Skeletal muscle satellite cell (primary cell): Measurements from ENCODE around the gene KCTD5.

Source experiments
- H3K27me3 ChIP-seq: 2 replicates; pipeline ENCODE4 v1.7.0; 2013; ENCODE audit warnings: low read length; ENCODE audit not compliant: control insufficient read depth, insufficient read depth
- H3K36me3 ChIP-seq: 2 replicates; pipeline ENCODE4 v1.7.0; 2013; ENCODE audit warnings: mild to moderate bottlenecking, control low read depth, low read length; ENCODE audit not compliant: insufficient read depth
- H3K4me1 ChIP-seq: 2 replicates; pipeline ENCODE4 v1.7.0; 2013; ENCODE audit warnings: low read length; ENCODE audit not compliant: control insufficient read depth, insufficient read depth
- H3K4me2 ChIP-seq: 2 replicates; pipeline ENCODE4 v1.7.0; 2013; ENCODE audit warnings: mild to moderate bottlenecking, low read length
- H3K4me3 ChIP-seq: 2 replicates; pipeline ENCODE4 v1.7.0; 2013; ENCODE audit warnings: low read length
- H3K9ac ChIP-seq: 2 replicates; pipeline ENCODE4 v1.7.0; 2013; ENCODE audit warnings: mild to moderate bottlenecking, low read depth, low read length, moderate library complexity
- H3K9me3 ChIP-seq: replicated peaks from 2 replicates; pipeline ENCODE4 v1.7.0; 2013; ENCODE audit warnings: mild to moderate bottlenecking, control low read depth, low read length

The KCTD5 gene

DNA sequence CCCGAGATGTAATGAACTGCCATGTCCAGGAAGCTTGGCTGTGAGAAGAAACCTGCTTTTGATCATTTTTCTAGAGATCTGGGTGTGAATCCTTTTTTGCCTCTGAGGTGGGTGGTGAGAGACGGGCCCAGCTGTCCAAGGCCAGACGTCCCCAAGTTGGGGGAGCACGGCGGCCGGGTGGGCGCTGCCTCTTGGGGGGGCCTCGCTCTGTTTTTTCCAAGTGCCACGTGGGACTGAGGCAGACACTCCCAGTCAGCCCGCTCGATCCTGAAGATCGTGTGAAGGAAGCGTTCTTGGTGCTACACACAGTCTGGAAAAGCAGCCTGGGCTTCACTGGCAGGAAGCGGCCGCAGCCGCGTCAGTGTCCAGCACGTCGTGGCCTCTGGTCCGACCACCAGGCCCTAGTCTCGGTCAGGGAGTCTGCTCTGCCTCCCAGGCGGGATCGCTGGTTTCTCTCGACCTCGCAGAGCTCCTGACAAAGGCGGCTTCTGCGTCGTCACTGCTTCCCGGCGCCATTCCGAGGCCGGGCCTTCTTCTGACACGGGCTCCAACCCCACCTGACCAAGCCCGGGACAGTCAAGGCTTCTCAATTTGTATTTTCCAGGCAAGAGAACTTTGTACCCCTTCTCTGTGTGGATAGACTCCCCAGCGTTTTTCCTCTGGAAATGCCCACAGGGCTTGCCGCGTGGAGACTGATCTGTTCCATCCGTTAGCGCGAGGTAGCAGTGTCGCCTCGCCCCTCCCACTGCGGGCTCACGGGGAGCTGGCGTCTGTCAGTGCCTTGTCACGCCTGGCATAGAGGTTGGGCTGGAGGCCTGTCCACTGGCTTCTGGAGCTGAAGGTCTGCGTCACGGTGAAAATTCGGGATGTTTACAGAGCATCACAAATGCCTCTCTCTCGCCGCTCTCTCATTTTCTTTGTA is 25.3 kb downstream of the KCTD5 start:
- Histone ChIP-seq H3K9me3 (no peaks in the 10 kb centered on the region), H3K9ac (no peak overlapping the region), H3K4me1 (no peaks in the 10 kb centered on the region), H3K36me3 (peaks cover 54% of the 10 kb centered on the region), H3K4me2 (no peak overlapping the region), H3K27me3 (no peaks in the 10 kb centered on the region), H3K4me3 (no peak overlapping the region)

- no peak overlapping the region for H3K4me3 ChIP-seq
- H3K9me3 ChIP-seq, result no peaks in the 10 kb centered on the region
- H3K4me2 ChIP-seq, result no peak overlapping the region
- no peaks in the 10 kb centered on the region for H3K27me3 ChIP-seq
- H3K4me1 ChIP-seq, result no peaks in the 10 kb centered on the region
- peaks cover 48% of the 10 kb centered on the region for H3K36me3 ChIP-seq
- H3K9ac ChIP-seq, result no peak overlapping the region
Measured at GRCh38 chr16:2708290-2708639, 25.9 kb downstream of the KCTD5 start.

- H3K4me3 ChIP-seq, result no peak overlapping the region
- no peak overlapping the region for H3K9ac ChIP-seq
- H3K9me3 ChIP-seq, result no peaks in the 10 kb centered on the region
- H3K27me3 ChIP-seq, result no peaks in the 10 kb centered on the region
- peaks cover 40% of the 10 kb centered on the region for H3K36me3 ChIP-seq
- no peaks in the 10 kb centered on the region for H3K4me1 ChIP-seq
- no peak overlapping the region for H3K4me2 ChIP-seq
Measured at GRCh38 chr16:2708955-2709587, 26.7 kb downstream of the KCTD5 start.

DNA sequence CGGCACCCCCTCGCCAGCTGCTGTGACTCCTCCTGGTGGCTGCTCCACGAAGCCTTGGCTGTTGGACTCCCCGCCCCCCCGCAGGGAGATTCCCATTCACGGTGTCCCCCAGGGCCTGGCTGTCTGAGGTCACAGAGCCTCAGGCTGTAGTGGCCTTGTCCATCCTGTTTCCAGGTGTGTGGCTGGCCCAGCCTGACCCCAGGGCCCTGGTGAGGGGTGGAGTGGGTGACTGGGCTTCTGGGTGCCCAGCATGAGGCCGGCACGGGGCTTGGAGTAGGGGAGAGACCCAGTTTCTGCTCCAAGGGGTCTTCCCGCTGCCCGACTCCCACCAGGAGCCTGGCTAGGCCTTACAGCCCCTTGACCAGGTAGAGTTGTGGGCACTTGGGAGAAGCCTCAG is 27.3 kb downstream of the KCTD5 start:
- Histone ChIP-seq H3K4me3 (no peak overlapping the region), H3K9ac (no peak overlapping the region), H3K4me2 (no peak overlapping the region), H3K4me1 (no peaks in the 10 kb centered on the region), H3K9me3 (no peaks in the 10 kb centered on the region), H3K36me3 (peaks cover 38% of the 10 kb centered on the region), H3K27me3 (no peaks in the 10 kb centered on the region)

DNA sequence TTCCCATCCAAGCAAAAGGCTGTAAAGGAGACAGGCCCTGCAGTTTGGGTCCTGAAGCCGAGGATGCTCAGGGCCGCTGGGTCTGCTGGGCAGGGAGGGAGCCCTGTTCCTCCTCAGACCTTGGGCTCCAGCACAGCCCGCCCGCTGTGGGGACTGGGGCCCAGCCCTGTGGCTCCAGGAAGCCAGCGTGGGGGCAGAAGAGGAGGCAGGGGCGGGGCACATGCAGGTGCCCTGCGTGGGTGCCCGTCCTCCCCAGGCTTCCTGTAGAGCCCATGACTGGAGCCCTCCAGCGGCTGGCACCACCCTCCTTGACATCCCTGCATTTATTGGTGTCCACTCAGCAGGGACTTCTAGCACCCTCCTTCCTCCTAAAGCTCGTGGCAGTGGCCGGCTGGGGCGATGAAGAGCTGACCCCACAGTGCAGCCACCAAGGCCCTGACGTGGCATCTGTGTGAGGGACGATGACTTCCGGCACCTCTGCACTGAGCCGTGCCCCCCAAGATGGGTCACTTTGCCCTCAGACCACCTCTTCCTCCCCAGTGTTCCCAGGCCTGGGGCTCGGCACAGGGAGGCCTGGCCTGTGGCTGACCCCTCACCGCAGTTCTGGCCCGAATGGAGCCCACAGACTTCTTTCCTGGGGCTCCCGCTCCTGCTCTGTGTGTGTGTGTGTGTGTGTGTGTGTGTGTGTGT is 27.8 kb downstream of the KCTD5 start:
- Histone ChIP-seq H3K4me2 (no peak overlapping the region), H3K9ac (no peak overlapping the region), H3K27me3 (no peaks in the 10 kb centered on the region), H3K9me3 (no peaks in the 10 kb centered on the region), H3K4me3 (no peak overlapping the region), H3K36me3 (peaks cover 33% of the 10 kb centered on the region), H3K4me1 (no peaks in the 10 kb centered on the region)

DNA sequence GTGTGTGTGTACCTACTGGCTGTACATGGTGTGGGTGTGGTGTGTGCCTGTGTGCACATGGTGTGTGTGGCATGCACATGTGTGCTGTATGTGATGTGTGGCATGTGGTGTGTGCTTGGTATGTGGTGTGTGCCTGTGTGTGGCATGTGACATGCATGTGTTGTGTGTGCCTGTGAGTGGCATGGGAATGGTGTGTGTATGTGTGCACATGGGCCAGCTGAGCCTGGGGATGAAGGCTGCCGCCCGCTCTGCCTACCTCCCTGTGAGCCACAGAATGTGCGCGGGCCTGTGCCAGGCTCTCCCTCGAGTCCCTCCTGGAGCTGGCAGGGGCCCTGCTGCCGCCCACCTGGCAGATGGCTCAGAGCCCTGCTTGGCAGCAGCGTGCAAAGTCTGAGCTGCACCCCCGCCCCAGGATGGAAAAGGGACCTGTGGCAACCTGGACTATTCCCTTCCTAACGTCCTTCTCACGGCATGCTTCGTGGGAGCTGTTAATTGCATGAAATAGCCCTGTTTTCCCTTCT is 28.4 kb downstream of the KCTD5 start:
- Histone ChIP-seq H3K27me3 (no peaks in the 10 kb centered on the region), H3K36me3 (peaks cover 29% of the 10 kb centered on the region), H3K9me3 (no peaks in the 10 kb centered on the region), H3K4me2 (no peak overlapping the region), H3K4me1 (peaks cover 2% of the 10 kb centered on the region), H3K4me3 (no peak overlapping the region), H3K9ac (no peak overlapping the region)

DNA sequence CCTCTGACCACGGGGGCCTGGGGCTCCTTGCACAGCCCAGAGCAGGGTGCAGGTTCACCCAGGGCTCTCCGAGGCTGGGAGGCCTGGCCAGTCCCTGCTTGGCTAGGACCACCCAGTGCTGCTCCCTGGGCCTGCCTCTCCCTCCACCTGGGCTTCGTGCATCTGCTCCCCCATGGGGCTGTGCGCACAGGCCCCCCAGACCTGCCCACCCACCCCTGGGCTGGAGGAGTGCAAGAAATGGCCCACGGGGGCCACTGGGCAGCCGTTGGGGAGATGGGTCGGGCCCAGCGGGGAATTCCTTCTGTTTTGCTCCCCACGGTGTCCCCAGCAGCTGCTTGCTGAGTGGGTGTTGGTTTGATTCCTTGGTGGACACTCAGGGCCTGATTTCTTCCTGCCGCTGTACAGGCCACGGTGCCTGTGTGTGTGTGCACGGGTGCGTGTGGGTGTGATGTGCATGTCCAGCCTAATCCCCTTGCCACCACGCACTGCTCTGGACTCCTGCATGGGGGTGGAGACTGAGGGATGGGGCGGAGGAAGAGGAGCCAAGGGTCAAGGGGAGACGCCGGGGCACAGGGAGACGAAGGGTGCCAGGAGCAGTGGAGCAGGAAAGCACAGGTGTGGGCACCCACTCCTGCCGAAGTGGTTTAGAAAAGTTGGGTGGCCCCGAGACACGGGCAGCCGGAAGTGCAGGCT is 29.2 kb downstream of the KCTD5 start:
- no peaks in the 10 kb centered on the region for H3K9me3 ChIP-seq
- H3K27me3 ChIP-seq, result no peaks in the 10 kb centered on the region
- H3K4me2 ChIP-seq, result no peak overlapping the region
- peaks cover 3% of the 10 kb centered on the region for H3K4me1 ChIP-seq
- no peak overlapping the region for H3K9ac ChIP-seq
- no peak overlapping the region for H3K4me3 ChIP-seq
- H3K36me3 ChIP-seq, result peaks cover 21% of the 10 kb centered on the region

DNA sequence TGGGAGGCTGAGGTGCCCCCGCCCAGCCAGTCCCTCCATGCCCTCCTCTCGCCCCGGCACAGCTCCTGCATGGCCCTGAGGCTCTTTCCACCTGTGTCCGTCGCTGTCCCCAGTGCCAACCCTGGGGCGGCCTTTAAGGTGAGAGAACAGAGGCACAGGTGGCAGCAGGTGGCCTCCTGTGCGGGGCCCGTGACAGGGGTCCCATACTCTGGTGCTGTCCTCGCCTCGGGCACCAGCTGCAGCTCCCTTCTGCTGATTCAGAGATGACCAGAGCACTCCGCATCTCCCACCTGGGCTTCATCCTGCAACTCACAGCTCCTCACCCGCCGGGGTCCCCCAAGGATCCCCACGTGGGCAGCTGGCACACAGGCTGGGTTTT is 29.7 kb downstream of the KCTD5 start:
- H3K27me3 ChIP-seq, result no peaks in the 10 kb centered on the region
- H3K4me1 ChIP-seq, result peaks cover 3% of the 10 kb centered on the region
- no peaks in the 10 kb centered on the region for H3K9me3 ChIP-seq
- no peak overlapping the region for H3K9ac ChIP-seq
- no peak overlapping the region for H3K4me3 ChIP-seq
- peaks cover 21% of the 10 kb centered on the region for H3K36me3 ChIP-seq
- no peak overlapping the region for H3K4me2 ChIP-seq

- no peak overlapping the region for H3K4me2 ChIP-seq
- H3K4me1 ChIP-seq, result peaks cover 3% of the 10 kb centered on the region
- peaks cover 16% of the 10 kb centered on the region for H3K36me3 ChIP-seq
- no peaks in the 10 kb centered on the region for H3K27me3 ChIP-seq
- H3K9me3 ChIP-seq, result no peaks in the 10 kb centered on the region
- H3K4me3 ChIP-seq, result no peak overlapping the region
- no peak overlapping the region for H3K9ac ChIP-seq
Measured at GRCh38 chr16:2712546-2712945, 30.2 kb downstream of the KCTD5 start.

GRCh38 chr16:2713523-2713922 is 31.2 kb downstream of the KCTD5 start:
- no peak overlapping the region for H3K4me2 ChIP-seq
- H3K4me3 ChIP-seq, result no peak overlapping the region
- peaks cover 6% of the 10 kb centered on the region for H3K36me3 ChIP-seq
- H3K27me3 ChIP-seq, result no peaks in the 10 kb centered on the region
- H3K9ac ChIP-seq, result no peak overlapping the region
- H3K9me3 ChIP-seq, result no peaks in the 10 kb centered on the region
- H3K4me1 ChIP-seq, result peaks cover 3% of the 10 kb centered on the region
